HG02943 (cell line): ENCODE data around the gene EML1.

Source experiments
- ATAC-seq: cut with Tn5 transposase; IDR thresholded peaks from one replicate; pipeline ENCODE4 v1.9.1; 2021; ENCODE audit warnings: mild to moderate bottlenecking, low read depth, moderate library complexity; ENCODE audit not compliant: unreplicated experiment

Gene EML1

GRCh38 chr14:99860219-99860618 lies 67.0 kb downstream of the EML1 start:
- ATAC-seq: no peak

DNA sequence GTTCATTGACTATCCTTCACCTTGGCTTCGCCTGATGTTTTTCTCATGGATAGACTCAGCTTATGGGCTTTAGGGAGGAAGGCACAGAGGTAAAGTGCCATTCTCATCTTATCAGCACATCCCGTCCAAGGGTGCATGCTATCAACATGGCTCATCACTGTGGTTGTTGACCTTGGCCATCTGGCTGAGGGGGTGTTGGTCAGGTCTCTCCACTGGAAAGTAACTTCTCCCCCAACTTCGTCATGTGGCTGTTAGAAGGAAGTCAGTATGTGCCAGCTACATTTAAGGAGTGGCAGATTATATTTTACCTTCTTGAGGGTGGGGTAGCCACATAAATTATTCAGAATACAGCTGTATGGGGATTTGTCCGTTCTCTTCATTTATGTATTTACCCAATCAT lies 68.9 kb downstream of the EML1 start:
- ATAC-seq: no peak

DNA sequence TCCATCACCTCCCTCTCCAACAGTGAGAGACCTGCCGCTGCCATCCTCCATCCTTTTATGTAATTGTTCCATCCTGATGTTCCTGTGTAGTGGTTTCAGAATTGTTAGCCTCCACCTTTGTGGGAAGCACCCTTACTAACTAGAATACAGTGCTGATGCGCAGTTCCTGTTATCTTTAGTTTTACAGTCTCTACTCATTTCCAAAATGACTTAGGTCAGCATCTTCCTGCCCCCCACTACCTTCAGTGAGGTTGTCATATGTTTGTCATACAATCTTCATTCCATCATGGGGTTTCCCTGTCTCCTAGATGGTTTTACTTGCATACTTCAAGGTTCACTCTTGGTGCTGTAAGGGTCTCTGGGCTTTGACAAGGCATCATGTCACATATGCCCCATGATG lies 69.8 kb downstream of the EML1 start:
- ATAC-seq: no peak

DNA sequence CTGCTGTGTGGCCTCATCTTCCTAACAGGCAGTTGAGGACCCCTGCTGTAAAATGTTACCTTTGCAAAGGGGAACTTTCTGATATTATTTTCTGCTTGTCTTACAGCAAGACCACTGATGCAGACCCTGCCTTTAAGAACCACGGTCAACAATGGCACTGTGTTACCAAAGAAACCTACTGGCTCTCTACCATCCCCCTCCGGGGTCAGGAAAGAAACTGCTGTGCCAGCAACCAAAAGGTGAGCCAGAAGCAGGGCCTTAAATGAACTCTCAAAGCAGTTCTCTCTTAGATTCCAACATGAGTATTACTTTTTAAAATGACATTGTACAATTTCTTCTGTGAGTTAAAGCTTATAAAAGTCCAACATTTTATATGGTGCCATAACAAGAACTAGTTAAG lies 72.2 kb downstream of the EML1 start:
- no peak for ATAC-seq

GRCh38 chr14:99870617-99871016 lies 77.4 kb downstream of the EML1 start:
- ATAC-seq: no peak

DNA sequence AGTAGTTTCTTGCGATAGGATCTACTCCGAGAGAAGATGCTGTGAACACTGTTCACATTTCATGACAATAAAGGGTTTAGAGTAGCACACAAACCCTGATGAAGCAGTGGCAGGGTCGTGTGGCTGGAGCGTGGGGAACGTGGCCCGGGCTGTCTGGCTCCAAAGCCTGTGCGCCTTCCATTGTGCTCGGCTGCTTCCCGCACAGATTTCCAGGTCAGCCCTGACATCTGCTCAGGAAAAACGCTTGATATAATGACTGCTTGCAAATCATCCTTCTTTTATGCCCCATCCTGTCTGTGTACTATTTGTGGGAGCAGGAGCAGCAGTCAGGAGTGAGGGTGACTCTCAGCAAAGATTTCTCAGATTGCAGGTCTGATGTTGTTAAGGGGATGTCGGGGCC lies 78.6 kb downstream of the EML1 start:
- ATAC-seq: no peak

DNA sequence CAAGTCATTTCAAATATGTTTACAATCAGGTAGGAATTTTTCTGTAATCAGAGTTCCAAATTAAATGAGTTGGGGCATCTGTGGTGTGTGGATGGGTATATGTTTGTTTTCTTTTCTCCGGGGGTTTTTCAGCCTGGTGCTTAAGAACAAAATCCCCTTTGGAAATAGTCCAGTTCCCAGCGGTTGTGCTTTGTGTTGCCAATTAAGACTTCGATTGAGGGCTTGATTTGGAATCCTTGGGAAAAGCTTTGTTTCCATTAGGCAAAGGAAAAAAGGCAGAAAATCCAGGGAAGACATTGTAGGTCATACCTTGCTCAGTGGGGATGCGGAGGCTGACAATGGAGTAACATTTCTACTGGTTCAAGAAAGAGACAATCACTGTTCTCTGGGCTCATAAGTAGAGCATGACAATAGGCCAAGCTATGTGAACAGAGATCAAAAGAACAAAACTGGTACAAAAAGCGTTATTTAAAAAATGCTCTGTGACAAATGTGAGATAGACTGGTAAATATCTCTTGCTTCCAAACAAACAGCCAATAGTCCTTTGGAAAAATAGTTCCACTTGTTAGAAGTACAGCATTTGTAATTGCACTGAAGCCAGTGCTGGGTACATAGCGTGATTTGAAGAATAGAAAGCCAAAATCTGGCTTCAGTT lies 79.7 kb downstream of the EML1 start:
- no peak for ATAC-seq

DNA sequence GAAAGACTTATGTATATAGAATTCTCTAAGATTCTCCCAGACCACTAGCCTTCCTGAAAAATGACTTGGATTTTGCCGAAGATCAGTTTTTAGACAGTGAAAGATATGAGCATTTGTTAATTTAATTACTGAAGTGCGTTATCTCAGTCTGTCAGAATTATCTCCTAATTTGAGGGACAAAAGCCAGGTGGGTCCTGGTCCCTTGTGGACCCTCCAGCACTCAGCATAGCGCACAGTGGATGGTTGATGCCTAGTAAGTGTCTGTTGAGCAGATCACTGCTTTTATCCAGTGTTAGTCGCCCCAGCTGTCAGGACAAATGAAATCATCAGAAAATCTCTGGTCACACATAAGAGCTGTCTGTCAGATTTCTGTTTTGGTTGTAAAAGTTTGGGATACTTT lies 80.4 kb downstream of the EML1 start:
- no peak for ATAC-seq

GRCh38 chr14:99874306-99874705 lies 81.1 kb downstream of the EML1 start:
- no peak for ATAC-seq

DNA sequence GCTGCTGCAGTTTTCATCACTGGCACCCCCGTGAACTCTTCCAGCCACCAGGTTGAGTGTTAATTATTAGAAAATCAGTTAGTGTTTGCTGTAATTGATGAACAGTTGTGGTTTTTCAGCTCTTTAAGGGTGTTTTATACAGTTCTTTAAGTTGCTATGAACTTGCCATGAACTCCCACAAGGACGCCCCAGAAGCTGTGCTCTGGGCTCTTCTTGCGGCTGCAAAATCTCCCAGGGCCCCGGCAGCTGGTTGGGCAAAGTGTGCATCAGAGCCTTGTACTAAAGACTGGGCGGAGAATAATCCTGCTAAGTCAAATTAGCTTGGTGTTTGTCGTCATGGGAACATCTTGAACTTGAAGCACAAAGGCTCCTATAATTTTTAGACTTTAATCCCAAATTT lies 82.2 kb downstream of the EML1 start:
- ATAC-seq: no peak

- ATAC-seq: no peak
Observed at GRCh38 chr14:99875836-99876235, 82.6 kb downstream of the EML1 start.

DNA sequence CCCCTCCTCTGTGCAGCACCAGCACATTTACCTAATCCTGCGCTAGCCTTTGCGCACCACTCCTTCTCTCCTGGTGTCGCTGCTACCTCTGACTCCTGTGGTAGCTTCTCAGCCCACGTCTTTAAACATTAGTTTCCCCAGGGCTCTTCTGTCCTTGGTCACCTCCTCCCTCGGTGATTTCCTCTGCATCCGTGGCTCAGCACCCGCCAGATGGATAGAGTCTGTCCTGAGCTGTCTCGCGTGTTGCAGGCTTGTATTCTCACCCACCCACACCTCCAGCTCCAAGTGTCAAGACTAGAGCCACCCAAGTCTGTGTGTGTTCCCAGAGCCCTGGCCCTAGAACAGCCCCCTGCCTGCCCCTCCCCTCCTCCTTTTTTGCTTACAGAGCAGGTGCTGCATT lies 83.2 kb downstream of the EML1 start:
- no peak for ATAC-seq

DNA sequence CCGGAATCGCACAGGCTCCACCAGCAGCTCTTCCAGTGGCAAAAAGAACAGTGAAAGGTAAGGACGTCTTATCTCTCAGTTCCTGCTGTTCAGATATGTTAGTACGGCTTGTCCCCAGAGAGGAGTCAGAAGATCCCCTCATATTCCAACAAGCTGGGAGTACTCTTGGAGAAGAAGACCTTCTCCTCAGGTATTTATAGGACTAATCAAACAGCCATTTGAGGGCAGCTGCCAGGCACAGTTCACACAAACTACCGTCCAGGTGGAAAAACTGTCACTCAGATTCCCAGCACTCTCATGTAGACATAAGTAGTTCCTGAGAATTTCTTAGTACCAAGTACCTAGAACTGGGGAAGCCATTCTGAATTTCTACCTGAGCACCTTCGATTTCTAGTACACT lies 85.3 kb downstream of the EML1 start:
- ATAC-seq: no peak

DNA sequence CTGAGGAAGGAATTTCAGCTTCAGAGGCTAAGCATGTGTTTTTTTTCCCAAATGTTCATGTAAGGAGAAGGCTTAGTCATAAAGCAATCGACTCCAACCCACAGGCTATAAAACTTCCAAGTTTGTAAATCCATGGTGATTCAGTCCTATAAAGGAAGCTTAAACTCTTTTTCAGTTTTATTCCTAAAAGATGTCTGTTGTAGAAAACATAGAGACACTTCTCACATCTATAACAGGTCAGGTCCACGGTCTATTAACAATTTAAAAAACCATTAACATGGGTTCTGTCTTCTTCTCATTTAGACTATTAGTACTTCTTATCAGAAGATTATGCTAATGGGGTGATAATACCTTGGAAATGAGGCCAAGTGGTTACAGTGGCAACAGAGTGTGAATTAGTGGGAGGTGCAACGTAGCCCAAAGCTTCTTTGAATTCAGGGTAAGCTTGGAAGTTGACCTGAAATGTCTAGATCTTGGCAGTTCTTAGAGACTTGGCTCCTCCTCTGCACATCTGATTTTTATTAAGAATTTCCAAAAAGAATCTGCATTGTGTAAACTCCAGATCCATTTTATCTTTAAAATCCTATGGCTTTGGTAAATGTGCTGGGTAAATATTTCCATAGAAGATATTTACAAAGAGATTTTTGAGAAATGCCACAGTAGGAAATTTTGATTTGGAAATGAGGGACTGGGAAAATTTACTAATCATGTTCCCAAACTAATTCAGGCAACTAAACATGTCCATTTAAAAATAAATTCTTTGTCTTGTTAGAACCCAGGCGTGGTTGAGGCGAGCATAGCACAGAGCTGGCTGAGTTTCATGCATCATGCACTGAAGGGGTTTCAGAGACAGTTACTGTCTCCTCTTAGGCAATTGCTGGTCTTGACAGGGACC lies 86.4 kb downstream of the EML1 start:
- ATAC-seq: no peak

DNA sequence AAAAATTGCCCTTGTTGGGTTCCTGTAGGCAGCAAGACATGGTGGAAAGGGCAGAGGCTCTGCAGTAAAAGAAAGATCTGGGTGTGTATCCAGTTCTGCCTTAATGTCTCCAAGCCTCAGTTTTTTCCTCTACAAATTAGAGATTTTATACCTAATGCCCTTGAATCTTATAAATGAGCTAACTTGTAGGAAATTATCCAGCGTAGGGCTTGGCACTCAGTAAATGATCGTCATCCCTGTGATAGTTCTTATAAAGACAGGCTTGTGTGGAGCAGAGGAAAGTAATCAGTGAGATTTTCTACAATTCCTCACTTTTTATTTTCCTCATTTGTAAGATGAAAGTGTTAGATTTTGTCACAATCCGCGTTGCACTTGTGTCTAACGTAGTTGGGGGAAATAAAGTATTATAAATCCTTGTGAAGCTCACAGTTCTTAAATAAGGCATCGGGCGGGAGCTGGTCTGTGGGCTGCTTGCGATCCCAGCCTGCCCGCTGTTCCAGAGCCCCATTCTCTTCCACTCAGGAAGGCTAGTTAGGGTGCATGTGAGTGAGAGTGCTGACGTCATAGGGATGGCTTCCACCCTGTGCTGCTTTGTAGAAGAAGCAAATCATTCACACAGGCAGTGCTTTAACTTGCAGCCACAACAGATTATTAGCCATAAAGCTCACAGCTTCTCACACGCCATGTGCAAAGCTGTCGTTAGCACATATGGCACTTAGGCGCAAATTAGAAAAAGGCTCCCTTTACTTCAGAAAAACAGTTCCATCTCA lies 87.6 kb downstream of the EML1 start:
- ATAC-seq: no peak

- no peak for ATAC-seq
Observed at GRCh38 chr14:99883866-99884650, 90.8 kb downstream of the EML1 start.

DNA sequence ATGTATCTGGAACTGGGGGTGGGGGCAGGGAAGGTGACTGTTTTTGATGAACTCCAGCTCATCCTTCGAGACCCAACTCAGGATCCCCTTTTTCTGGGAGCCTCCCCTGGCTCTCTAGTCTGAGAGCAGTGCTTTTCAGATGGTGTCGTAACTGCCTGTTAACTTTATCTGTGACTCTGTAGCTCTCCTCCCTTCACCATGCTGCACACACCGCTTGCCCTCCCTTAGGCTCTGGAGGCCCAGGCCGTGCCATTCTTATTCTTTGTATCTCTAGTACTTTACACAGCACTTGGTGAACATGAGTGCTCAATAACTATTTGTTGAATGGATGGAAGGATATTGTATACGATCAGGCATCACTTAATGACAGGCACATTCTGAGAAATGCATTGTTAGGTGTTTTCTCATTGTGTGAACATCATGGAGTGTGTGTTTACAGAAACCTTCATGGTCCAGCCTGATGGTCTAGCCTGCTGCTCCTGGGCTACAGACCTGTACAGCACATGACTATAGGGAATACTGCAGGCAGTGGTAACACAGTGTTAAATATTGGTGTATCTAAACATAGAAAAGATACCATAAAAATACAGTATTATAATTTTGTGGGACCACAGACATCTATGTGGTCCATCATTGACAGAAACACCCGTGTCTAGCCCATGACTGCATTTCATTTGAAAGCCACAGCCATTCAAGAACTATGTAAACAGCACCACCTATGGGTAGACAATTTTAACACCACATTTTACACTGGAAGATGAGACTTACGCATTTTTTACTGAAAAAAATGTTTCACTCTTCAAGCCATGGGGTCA lies 91.8 kb downstream of the EML1 start:
- ATAC-seq: no peak

GRCh38 chr14:99885649-99885958 lies 92.4 kb downstream of the EML1 start:
- ATAC-seq: no peak

GRCh38 chr14:99887407-99887806 lies 94.2 kb downstream of the EML1 start:
- ATAC-seq: no peak

DNA sequence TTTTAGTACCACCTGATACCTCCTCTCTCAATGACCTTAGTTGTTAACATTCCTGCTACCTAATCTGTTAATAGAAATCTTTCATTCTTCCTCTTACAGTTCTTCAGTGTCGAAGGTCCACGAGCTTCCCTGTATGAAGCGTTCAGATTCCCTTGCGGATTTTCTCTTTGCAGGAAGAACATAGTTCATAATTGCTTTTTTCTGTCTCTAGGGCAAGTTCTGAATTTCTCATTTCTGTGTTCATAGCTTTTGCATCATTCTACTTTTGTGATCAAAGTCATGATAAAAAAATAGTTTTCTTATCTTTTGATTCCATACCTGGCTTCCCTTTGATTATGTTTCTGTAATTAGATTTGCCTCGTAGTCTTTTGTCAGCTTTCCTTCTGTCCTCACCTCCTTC lies 94.9 kb downstream of the EML1 start:
- ATAC-seq: no peak
